Esophagus squamous epithelium (tissue), 5 donors: ENCODE data around the gene POC5. TPM values are rescaled to one million over a fixed set of nuclear protein-coding genes. Genes with fewer than 3 reads are reported as not detected.

Experiments used
- DNase-seq: peaks from one replicate; lab custom pipeline; 2025; lab: John Stamatoyannopoulos, UW
- H3K27ac ChIP-seq, 4 donors: fragments of 200-600 bp; sonication (generic); one replicate each; pipeline ENCODE4 v1.5.1; 2016 to 2019; ENCODE audit warnings: mild to moderate bottlenecking in 1 of 4
- H3K27me3 ChIP-seq, 4 donors: fragments of 200-600 bp; sonication (generic); 1 replicate in 3 of 4; 2 replicates in 1 of 4; pipeline versions ENCODE4 v1.5.1 to v1.6.0; 2017 to 2021; ENCODE audit warnings: antibody characterized with exemption in 1 of 4
- H3K36me3 ChIP-seq, 3 donors: fragments of 200-600 bp; sonication (generic); one replicate each; pipeline ENCODE4 v1.5.1; 2016 to 2019
- H3K4me1 ChIP-seq, 3 donors: fragments of 200-600 bp; sonication (generic); one replicate each; pipeline ENCODE4 v1.5.1; 2017 to 2019
- H3K4me3 ChIP-seq, 4 donors: fragments of 200-600 bp; sonication (generic); 1 replicate in 3 of 4; 2 replicates in 1 of 4; pipeline ENCODE4 v1.5.1; 2016 to 2019; ENCODE audit warnings: mild to moderate bottlenecking in 2 of 4, moderate library complexity in 1 of 4
- H3K9me3 ChIP-seq, 3 donors: fragments of 200-600 bp; sonication (generic); one replicate each; pipeline ENCODE4 v1.5.1; 2016 to 2019
- POLR2A ChIP-seq, 4 donors: fragments of 450-650 bp; IDR thresholded peaks; one replicate each; pipeline ENCODE4 v1.6.1; 2017; ENCODE audit warnings: antibody characterized with exemption in 4 of 4, mild to moderate bottlenecking in 4 of 4, moderate library complexity in 3 of 4
- WGBS, 2 donors: methylation state at CpG; one replicate each; pipeline ENCODE4 v1.1.5; 2018; 5-methylcytosine and 5-hydroxymethylcytosine counted together
- intact Hi-C: fragments of 100-400 bp; cut with DNase I; formaldehyde crosslinking; loops from one replicate; pipeline ENCODE4 v1.15.0; 2022
- total RNA-seq, 4 donors: library from RNA; depleted of rRNA; stranded (reverse); fragments of >200 nt; gene quantifications; one replicate each; pipeline ENCODE4 v1.1.0, GENCODE V29; 2016
- TF ChIP-seq, protein P1 (sequence below), 6 experiments: fragments of 450-650 bp in 4 of 6; fragments of 200-600 bp in 2 of 6; sonication (generic) in 2 of 6; IDR thresholded peaks; one replicate each; pipeline ENCODE4 v1.5.1; 2016 to 2019; ENCODE audit warnings: antibody characterized with exemption in 6 of 6, mild to moderate bottlenecking in 4 of 6, moderate library complexity in 4 of 6
- donor health status: DM: yes; HTN: yes; CAD: no.

POC5 gene
- total RNA-seq, 4 donors from 2014 or later = 1.9 to 16.9 (median 9.3) TPM

DNA sequence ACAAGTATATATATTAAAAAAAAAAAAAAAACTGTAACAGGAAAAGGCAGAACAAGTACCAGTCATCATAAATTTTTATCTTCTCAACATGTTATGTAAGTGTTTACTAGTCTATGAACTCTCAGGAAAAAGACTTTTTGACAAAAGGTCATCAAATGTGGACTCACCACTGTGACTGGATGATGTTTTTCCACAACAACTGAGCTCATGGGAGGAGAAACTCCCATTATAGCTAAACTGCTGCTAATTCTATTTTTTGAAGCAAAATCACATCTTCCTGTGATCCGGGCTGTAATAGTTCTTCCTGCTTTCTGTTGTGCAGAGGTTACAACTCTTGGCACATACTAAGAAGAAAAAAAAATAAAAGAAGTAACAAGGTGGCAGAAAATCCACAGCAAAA is 39.6 kb downstream of the POC5 start:
- Histone ChIP-seq H3K27me3 (no peaks in the 10 kb centered on the region), H3K4me1 (peaks cover 0 to 4% (median 0%) of the 10 kb centered on the region in 3 donors), H3K36me3 (peaks cover 0 to 28% (median 0%) of the 10 kb centered on the region in 3 donors), H3K27ac (peak overlapping the region in 2 of 4 donors; percentile 32 to 33), H3K9me3 (no peaks in the 10 kb centered on the region), H3K4me3 (no peak overlapping the region)
- intact Hi-C loops = no loop called here
- no peak for DNase-seq
- WGBS, 2 donors = 50 to 67% methylated on average over 1 of the region's 1 CpG
- TF ChIP-seq POLR2A (IDR thresholded peaks at IDR 0.05) = no peak
- TF ChIP-seq, protein P1, sequence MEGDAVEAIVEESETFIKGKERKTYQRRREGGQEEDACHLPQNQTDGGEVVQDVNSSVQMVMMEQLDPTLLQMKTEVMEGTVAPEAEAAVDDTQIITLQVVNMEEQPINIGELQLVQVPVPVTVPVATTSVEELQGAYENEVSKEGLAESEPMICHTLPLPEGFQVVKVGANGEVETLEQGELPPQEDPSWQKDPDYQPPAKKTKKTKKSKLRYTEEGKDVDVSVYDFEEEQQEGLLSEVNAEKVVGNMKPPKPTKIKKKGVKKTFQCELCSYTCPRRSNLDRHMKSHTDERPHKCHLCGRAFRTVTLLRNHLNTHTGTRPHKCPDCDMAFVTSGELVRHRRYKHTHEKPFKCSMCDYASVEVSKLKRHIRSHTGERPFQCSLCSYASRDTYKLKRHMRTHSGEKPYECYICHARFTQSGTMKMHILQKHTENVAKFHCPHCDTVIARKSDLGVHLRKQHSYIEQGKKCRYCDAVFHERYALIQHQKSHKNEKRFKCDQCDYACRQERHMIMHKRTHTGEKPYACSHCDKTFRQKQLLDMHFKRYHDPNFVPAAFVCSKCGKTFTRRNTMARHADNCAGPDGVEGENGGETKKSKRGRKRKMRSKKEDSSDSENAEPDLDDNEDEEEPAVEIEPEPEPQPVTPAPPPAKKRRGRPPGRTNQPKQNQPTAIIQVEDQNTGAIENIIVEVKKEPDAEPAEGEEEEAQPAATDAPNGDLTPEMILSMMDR (IDR thresholded peaks at IDR 0.05) = no peak

DNA sequence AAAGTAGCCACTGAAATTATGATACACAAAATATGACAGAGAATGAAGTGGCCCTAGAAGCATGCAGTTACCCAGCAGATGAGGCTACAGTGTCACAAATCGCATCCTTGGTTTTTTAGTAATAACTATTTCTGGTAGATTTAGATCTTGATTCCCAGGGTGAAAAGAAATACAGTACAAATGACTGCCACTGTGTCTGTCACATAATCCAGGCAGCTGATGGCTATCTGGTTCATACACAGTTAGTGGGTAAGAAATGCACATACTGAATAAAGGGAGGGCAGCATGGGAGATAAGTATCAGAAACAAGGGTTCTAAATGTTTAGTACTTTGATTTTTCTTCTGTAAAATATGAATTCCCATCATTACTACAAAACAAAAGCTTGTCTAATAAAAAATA is 41.5 kb downstream of the POC5 start:
- TF ChIP-seq, protein P1 (IDR thresholded peaks at IDR 0.05) = no peak
- no peak for TF ChIP-seq POLR2A (IDR thresholded peaks at IDR 0.05)
- WGBS, 2 donors = 83 to 100% methylated on average over 1 of the region's 1 CpG
- Histone ChIP-seq H3K36me3 (peaks cover 0 to 29% (median 0%) of the 10 kb centered on the region in 3 donors), H3K27me3 (no peaks in the 10 kb centered on the region), H3K27ac (no peak overlapping the region), H3K4me3 (no peak overlapping the region), H3K9me3 (no peaks in the 10 kb centered on the region), H3K4me1 (no peaks in the 10 kb centered on the region)
- intact Hi-C loops = no loop called here
- no peak for DNase-seq

DNA sequence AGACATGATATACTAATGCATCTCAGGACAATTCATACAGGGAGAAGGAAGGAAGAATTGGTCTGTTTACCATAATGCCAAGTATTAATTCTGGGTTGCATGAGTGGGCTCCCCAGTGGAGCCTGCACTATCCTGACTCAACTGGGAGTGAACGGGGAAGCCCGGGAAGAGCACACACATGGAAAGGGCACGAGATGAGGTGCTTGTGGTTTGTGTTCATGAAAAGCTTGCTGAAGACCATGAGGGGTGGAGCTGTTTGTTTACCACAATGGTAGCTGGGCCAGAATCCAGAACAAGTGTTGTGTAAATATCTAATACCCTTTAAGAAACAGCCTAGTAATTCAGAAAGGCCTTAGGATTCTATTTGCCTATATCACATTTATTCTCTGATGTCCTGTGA is 44.6 kb downstream of the POC5 start:
- no peak for DNase-seq
- no peak overlapping the region for H3K4me3 ChIP-seq
- intact Hi-C loops = no loop called here
- no peaks in the 10 kb centered on the region for H3K27me3 ChIP-seq
- H3K36me3 ChIP-seq = peaks cover 0 to 29% (median 0%) of the 10 kb centered on the region in 3 donors
- no peaks in the 10 kb centered on the region for H3K9me3 ChIP-seq
- H3K4me1 ChIP-seq = peaks cover 0 to 18% (median 0%) of the 10 kb centered on the region in 3 donors
- H3K27ac ChIP-seq = peak overlapping the region in 1 of 4 donors; percentile 7
- WGBS, 2 donors = 84 to 100% methylated on average over 3 of the region's 3 CpGs
- TF ChIP-seq, protein P1 (IDR thresholded peaks at IDR 0.05) = no peak
- TF ChIP-seq POLR2A (IDR thresholded peaks at IDR 0.05) = no peak

DNA sequence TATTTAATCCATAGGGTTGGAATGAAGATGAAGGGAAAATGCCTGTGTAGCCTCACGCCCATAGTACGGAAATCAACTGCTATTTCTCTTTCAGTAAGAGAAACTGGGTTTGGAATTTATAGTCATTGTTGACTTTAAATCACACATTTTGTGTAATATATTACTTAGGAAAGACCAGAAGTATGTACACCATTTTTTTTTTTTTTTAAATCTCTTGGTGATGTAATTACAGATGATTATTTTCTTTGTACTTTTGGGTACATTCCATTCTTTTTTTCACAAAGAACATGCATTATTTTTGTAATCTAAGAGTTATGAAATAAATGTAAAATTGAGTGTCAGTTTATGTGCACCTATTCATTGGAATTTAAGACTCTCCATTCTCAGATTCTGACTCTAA is 45.7 kb downstream of the POC5 start:
- no peak overlapping the region for H3K4me3 ChIP-seq
- TF ChIP-seq, protein P1 (IDR thresholded peaks at IDR 0.05) = no peak
- TF ChIP-seq POLR2A (IDR thresholded peaks at IDR 0.05) = no peak
- no peaks in the 10 kb centered on the region for H3K27me3 ChIP-seq
- H3K4me1 ChIP-seq = peaks cover 0 to 18% (median 0%) of the 10 kb centered on the region in 3 donors
- H3K36me3 ChIP-seq = peaks cover 0 to 27% (median 0%) of the 10 kb centered on the region in 3 donors
- H3K9me3 ChIP-seq = no peaks in the 10 kb centered on the region
- DNase-seq = no peak
- intact Hi-C loops = no loop called here
- no peak overlapping the region for H3K27ac ChIP-seq
- WGBS, 2 donors = 50 to 70% methylated on average over 2 of the region's 2 CpGs

DNA sequence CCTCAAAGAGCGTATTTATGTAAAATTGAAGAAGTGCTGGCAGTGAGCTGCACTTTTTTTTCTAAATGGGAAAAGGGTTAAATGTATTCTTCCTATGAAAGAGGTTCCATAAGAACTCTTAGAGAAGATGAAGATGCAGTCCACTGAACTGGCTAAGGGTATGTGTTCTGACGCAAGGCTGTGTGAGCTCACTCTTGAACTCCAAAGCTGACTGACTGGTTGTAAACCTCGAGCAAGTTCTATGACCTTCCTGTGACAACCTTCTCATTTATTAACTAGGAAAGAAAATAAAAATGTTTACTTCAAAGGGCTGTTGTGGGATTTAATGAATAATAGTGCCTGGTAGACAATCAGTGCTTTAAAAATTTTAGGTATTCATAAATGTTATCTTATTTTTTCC is 46.7 kb downstream of the POC5 start:
- no peak for DNase-seq
- no peak for TF ChIP-seq POLR2A (IDR thresholded peaks at IDR 0.05)
- TF ChIP-seq, protein P1 (IDR thresholded peaks at IDR 0.05) = no peak
- Histone ChIP-seq H3K9me3 (no peaks in the 10 kb centered on the region), H3K36me3 (peaks cover 0 to 26% (median 0%) of the 10 kb centered on the region in 3 donors), H3K4me1 (peaks cover 0 to 18% (median 0%) of the 10 kb centered on the region in 3 donors), H3K4me3 (no peak overlapping the region), H3K27me3 (no peaks in the 10 kb centered on the region), H3K27ac (no peak overlapping the region)
- WGBS, 2 donors = 83 to 84% methylated on average over 3 of the region's 3 CpGs
- intact Hi-C loops = no loop called here
